ENCODE measurements around the gene PCYOX1L. TPM values are rescaled to one million over a fixed set of nuclear protein-coding genes. Genes with fewer than 3 reads are reported as not detected.

PCYOX1L gene, protein sequence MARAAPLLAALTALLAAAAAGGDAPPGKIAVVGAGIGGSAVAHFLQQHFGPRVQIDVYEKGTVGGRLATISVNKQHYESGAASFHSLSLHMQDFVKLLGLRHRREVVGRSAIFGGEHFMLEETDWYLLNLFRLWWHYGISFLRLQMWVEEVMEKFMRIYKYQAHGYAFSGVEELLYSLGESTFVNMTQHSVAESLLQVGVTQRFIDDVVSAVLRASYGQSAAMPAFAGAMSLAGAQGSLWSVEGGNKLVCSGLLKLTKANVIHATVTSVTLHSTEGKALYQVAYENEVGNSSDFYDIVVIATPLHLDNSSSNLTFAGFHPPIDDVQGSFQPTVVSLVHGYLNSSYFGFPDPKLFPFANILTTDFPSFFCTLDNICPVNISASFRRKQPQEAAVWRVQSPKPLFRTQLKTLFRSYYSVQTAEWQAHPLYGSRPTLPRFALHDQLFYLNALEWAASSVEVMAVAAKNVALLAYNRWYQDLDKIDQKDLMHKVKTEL
- total RNA-seq (2021; ENCODE audit: unreplicated experiment) (15.9 TPM), Bru-seq, nascent RNA (percentile 64 among the genes with signal in this experiment), BruChase-seq, experiment 1, labeled RNA remaining after a 6-hour chase (percentile 69 among the genes with signal in this experiment), BruChase-seq, experiment 2, labeled RNA remaining after a 2-hour chase (percentile 75 among the genes with signal in this experiment)
- polyA plus RNA-seq (2012) = 7.5 and 9.9 TPM in 2 replicates
- long read RNA-seq, transcript PCYOX1L-201 (6 exons, 2,546 nt) = major isoform, 23 of 29 reads
- long read RNA-seq, partial matches to known transcripts = 6 of 29 reads
- long read RNA-seq, other reads (novel, unspliced or antisense) = 0 of 29 reads

DNA sequence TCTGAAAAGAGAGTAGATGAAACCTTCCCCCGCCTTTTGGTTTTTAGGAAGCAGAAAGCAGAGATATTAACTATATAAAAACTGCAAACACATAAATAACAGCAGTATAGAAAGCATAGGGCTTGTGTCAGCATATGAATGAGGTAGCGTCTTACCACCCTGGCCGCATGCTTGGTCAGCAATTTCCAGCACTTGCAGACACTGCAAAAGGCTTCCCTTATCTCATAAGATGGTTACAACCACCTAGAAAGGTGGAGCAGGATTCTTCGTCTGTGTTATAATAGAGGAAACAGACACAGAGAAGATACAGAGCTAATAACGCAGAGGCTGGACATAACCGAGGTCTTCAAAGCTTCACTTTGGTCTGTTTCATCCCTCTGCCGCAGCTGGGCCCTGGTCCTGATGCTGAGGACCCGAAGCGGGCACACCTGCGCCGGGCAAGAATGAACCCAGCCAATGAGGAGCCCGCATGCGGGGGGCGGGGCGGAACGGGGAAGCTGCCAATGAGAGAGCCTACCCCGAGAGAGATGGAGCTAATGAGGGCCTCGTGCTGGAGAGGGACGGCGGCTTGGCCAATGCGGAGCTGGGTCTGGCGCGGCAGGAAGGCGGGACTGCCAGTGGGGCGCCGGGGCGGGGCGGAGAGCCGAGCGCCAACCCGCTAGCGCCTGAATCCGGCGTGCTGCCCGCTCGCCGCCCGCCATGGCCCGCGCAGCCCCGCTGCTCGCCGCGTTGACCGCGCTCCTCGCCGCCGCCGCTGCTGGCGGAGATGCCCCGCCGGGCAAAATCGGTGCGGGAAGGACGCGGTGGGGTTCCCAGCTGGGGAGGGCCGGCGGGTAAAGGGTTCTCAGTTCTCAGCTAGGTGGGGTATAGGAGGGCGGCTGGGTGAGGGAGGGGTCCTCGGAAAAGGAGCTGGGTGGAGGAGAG lies at the start of gene PCYOX1L:
TSS of gene PCYOX1L (plus strand) at position 677 of the 924 bp plus-strand sequence. CDS start at position 700, 23 bp downstream.
- Histone ChIP-seq H3K79me2 (ENCODE audit: insufficient read depth, low read length) (peaks cover 12% of the 10 kb centered on the region), H3K4me2 (ENCODE audit: low read length) (peak within 1 kb of the TSS; percentile 88), H3K27me3 (ENCODE audit: insufficient read depth, low read length) (no peaks in the 10 kb centered on the region), H3K36me3 (ENCODE audit: control insufficient read depth in 1 of 2, insufficient read depth in 2 of 2, low read length in 2 of 2) (peaks cover 11 to 12% of the 10 kb centered on the region in 2 experiments), H3K9ac (ENCODE audit: low read length) (peak within 1 kb of the TSS; percentile 79), H3K27ac (ENCODE audit: low read depth, low read length) (peak within 1 kb of the TSS; percentile 63), H3K9me2 (ENCODE audit: insufficient read depth) (no peaks in the 10 kb centered on the region), H4K20me1 (ENCODE audit: insufficient read depth) (peaks cover 4% of the 10 kb centered on the region; the same call in 1 of the 2 replicates), H3K9me3 (ENCODE audit: control insufficient read depth in 1 of 2, insufficient read depth in 1 of 2, low read depth in 1 of 2, low read length in 2 of 2) (no peaks in the 10 kb centered on the region), H2AFZ (ENCODE audit: low read depth, low read length, poor library complexity, severe bottlenecking) (peak within 1 kb of the TSS; percentile 77), H3K4me3 (replicated peaks in 1 of 2; ENCODE audit: low read depth in 1 of 2, low read length in 2 of 2) (peak within 1 kb of the TSS; percentile 89 to 90), H3K4me1 (ENCODE audit: control insufficient read depth in 1 of 2, insufficient read depth in 2 of 2, low read length in 2 of 2) (peaks cover 7 to 18% of the 10 kb centered on the region in 2 experiments; a peak in 3 of 4 replicates)
- no TSS peak for BruUV-seq (replicated peaks)
- DNase-seq (ENCODE audit: low read depth, low spot score) (peak; percentile 90), ATAC-seq (peak; percentile 98)
- ChIA-PET RAD21 (ENCODE audit: low non-redundant PET in 1 of 2, low total read pairs in 2 of 2, uncharacterized antibody in 2 of 2, unreplicated experiment in 2 of 2) (interaction anchor here (0.5 to 1.4 kb wide), 4 partner anchors 10 to 613 kb away, joined by 3 to 4 read pairs (median 3); no protein-coding TSS in a partner anchor), POLR2A (interaction anchor here (0.6 to 1.8 kb wide), 6 partner anchors 8 to 203 kb away, joined by 3 to 18 read pairs (median 3); partner anchors contain the start of gene GRPEL2), CTCF (interaction anchor here (0.6 to 4.2 kb wide), 11 partner anchors 10 to 261 kb away, joined by 3 to 38 read pairs (median 4); partner anchors contain the start of gene GRPEL2)
- TF ChIP-seq ZFX (IDR thresholded peaks at IDR 0.05) (peak; percentile 27; the same call in 1 of the 2 replicates), POLR2A (IDR thresholded peaks at IDR 0.05; ENCODE audit: borderline replicate concordance, extremely low read depth, insufficient read depth, insufficient read length) (peak; percentile 44), EZH2 (IDR thresholded peaks at IDR 0.05) (no peak), TCF7L2 (IDR thresholded peaks at IDR 0.05; ENCODE audit: borderline replicate concordance, extremely low read depth, insufficient read depth, insufficient read length) (no peak), POLR2AphosphoS5 (IDR thresholded peaks at IDR 0.05; ENCODE audit: low read depth, low read length) (peak; percentile 90), SP1 (IDR thresholded peaks at IDR 0.05; ENCODE audit: low read depth) (peak; percentile 96)
- TF ChIP-seq, protein P1, sequence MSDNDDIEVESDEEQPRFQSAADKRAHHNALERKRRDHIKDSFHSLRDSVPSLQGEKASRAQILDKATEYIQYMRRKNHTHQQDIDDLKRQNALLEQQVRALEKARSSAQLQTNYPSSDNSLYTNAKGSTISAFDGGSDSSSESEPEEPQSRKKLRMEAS (IDR thresholded peaks at IDR 0.05) = peak; percentile 79
- intact Hi-C loops (cut with micrococcal nuclease) = loop anchor here (1.0 kb wide), 1 partner anchor 12 kb away; the partner anchor contains the start of gene GRPEL2
